Measurements from ENCODE around the gene MCTP1.

MCTP1 gene

DNA sequence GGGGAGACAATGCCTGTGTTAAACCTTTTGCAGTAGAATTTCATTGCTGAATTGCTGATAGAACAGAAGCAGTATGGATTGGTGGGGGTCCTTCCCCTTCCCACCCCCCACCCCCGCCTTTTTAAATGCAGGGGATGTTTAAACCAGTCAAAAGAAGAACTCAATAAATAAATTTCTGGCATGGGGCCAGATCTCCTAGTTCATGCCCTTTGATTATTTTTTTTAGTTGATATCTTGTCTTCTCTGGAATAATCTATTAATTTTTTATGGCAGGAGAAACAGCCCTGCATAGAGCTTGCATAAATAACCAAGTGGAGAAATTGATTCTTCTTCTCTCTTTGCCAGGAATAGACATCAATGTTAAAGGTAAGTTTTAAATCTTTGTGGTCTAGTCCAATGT, 593.6 kb downstream of the MCTP1 start:
- DNase-seq (ENCODE audit: insufficient read length, low spot score), result no peak

DNA sequence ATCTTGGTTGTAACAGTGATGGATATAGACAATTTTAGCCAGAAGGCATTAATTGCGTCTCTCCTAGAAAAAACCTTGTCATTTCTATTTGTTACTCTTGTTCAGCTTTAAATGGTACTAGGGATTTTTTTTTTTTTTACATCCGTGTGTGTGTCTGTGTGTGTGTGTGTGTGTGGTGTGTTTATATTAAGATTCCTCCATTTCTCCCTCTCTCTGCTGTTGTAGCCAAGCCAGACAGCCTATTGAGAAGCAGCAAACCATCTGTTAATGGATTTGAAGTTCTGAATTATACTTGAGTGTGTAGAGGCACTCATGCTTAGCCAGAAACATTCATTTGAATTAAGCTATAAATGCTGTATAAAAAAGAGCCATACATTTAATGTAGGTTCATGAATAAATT, 594.1 kb downstream of the MCTP1 start:
- FAIRE-seq (no peak), DNase-seq (ENCODE audit: insufficient read length, low spot score) (no peak)

More for the DNA sequence above, 593.6 kb downstream of the MCTP1 start:
- no peak for FAIRE-seq

DNA sequence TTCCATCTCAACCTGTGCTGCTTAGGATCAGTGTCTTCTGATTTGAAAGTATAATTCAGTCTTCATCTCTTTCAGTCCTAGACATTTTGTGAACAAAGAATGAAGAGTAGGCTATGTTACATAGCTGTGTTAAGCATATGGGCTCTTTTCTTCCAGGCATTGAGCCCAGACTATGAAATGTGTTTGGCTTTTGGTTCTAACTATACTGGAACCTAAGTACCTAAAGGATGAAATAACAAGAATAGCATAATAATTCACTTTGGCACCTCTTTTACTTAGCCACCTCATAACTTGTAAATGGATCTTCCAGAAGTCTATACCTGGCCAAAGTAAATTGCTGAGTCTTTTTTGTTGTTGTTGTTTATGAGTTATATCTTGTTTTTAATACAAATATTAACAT, 595.0 kb downstream of the MCTP1 start:
- DNase-seq (ENCODE audit: insufficient read length, low spot score), result no peak
- no peak for FAIRE-seq

DNA sequence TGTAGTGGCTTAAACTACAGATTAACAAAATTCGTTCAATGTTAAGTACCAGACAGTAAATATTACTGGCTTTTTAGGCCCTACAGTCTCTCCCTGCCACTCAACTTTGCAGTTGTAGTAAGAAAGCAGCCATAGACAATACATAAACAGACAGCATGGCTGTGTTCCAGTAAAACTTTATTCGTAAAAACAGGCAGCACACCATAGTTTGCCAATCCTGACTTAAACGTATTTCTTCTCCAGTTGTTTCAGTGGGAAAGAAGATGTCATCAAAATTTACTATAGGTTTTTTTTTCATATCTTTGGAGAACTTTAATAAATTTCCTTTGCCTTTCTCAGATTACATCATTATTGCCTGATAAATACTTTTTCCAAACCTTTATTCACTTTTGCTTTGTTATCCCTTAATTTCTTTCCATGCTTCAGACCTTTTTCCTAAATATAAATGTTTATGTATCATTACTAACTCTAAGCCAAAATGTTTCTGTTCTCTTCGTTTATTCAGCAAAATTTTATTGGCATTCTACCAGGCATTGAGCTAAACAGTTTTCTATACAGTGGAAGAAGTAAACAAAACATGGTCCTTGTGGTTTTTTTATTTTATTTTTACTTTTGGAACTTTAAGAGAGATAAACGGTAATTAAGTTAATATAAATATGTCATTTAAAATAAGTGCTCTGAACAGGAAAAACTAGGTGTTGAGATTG, 601.9 kb downstream of the MCTP1 start:
- FAIRE-seq (no peak), DNase-seq (ENCODE audit: insufficient read length, low spot score) (no peak)

DNA sequence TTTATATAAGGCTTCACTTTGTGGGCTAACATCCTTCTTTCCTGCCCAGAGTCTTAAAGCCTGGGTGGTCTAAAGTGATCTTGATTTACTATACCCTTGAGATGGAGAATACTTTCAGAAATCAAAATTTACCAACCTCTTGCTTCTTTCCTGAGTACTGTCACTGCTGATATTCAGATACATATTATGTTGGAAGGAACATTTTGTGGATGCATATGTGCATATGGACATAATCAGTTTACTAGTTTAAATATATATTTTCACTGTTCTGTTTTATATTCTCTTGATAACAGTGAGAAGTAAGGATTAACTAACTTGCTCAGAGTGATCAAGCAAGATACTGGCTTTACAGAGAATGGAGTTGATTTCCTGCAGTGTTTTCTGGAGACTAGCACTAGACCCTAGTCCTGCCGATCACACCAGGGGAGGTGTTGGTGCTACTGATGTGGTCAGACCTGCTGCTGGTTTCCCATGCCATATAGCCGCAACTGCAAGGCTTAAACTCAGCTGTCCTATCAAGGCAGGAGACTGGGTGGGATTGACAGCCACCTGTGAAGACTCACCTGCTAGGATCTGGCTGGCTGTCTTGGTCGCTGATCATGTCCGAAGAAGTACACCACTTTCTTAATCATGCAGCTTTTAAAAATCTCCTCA, 608.8 kb downstream of the MCTP1 start:
- FAIRE-seq (no peak), DNase-seq (ENCODE audit: insufficient read length, low spot score) (no peak)

DNA sequence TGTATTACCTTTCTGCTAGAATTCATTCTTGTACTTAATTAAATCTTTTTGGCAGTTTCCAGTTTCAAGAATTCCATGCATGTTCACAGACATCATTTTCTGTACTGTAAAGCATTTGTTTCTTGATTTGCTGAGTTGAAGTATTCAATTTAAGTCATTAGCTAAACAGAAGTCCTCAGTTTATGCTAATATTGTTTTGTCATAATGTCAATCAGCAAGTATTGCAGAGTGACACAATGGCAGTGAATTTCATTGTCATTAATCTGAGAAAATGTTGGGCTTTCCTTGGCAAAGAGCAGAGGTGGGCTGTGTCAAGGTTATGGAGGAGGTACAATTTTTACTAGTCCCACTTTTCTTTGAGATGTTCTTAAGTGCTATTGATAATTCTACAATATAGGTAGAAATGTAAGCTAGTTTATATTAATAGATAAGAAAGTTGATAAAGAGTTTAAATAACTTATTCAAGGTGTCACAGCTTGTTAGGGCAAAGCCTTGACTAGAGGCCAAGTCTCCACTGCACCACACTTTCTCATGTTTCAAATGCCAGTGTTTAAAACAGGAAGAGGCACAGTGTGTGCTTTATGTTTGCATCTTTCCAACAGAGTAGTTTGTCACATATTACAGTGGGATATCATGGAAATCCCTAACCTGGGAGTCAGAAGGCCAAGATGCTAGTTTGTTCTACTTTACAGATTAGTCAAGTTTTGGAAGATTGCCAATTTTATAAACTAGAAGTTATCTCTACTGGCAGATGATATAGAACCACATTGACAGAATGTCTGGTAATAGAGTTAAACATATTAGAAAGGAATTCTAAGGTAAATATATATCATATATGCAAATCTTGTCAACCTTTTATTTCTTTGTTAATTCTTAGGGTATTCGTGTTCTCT, 610.2 kb downstream of the MCTP1 start:
- FAIRE-seq (peak; percentile 40), DNase-seq (ENCODE audit: insufficient read length, low spot score) (no peak)

DNA sequence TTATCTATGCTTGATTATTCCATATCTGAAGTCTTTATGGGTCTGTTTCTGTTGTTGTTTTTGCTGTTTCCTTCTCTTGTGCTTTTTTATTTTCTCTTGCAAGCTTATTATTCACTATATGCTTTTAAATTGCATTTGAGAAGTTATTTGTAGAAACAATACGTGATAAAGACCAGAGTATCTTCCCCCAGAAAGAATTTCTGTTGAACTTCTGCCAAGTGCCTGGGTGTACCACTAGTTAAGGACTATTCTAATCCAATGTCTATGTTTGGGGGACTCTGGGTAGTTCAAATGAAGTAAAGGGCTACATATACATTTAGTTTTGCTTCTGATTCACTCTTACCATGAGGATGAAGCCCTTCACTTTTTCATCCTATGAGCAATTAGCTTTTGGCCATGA, 612.1 kb downstream of the MCTP1 start:
- no peak for FAIRE-seq

DNA sequence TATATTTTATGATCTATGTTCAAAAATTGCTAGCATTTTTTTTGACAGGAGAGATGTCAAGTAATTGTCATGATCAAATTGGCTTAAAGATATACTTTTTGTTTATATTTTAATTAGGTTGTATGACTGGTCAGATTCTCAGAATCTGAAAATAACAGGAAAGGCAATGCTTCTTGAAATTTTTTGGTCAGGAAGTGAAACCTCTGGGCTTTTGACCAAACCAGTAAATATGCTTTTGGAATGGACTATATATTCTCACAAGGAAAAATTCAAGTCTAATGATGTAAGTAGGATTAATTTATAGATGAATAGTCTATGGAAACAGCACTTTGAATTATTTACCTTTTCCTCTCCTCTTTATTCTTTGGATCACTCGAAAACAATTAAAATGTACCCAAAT, 614.2 kb downstream of the MCTP1 start:
- DNase-seq (ENCODE audit: insufficient read length, low spot score), result no peak
- no peak for FAIRE-seq

More for the DNA sequence above, 612.1 kb downstream of the MCTP1 start:
- no peak for DNase-seq (ENCODE audit: insufficient read length, low spot score)

DNA sequence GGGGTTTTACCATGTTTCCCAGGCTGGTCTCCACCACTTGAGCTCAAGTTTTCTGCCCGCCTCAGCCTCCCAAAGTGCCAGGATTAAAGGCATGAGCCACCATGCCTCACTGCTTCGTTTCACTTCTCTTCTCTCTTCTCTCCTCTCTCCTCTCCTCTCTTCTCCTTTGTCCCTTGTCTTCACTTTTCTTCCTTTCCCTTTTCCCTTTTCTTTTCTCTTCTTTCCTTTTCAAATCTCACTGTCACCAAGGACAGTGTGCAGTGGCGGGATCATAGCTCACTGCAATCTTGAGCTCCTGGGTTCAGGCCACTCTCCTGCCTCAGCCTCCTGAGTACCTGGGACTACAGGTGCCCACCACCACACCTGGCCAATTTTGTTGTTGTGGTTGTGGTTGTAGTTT, 617.0 kb downstream of the MCTP1 start:
- FAIRE-seq (no peak), DNase-seq (ENCODE audit: insufficient read length, low spot score) (no peak)

DNA sequence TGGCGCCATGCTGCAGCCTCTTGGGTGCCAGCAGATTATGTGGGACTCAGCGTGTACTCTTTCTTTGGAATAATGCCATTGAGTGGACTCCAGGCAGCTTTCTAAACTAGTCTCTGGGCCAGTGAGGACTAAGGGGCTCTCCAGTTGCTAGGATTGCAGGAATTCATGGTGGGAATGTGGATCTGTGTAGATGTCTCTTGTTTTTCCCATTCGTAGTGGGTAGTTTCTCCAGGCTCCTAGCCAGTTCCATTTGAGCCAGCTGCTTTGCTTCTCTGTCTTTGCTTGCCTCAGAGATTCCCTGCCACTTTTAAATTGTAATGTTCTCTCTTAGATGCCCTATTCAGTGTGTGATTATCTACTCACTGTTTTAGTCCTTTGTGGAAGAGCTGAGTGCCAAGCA, 623.8 kb downstream of the MCTP1 start:
- FAIRE-seq (no peak), DNase-seq (ENCODE audit: insufficient read length, low spot score) (no peak)

DNA sequence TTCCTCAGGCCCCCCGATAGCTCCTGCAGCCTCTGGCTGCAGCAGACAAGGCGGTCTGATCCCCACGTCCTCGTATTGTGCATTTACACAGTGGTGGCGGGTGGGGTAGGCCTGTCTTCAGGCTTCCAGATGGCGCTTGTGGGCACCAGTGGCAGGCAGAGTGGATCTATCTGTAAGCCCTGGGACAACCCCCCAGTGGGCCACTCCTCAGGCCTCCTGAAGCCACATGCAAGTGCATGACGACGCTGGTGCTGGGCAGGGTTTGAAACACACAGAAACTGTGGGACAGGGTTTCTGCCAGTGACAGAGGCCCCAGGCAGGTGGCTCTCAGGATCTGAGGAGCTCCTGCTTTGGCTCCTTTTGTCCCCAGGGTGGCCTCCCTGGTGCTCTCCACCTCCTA, 624.4 kb downstream of the MCTP1 start:
- FAIRE-seq (no peak), DNase-seq (ENCODE audit: insufficient read length, low spot score) (no peak)

DNA sequence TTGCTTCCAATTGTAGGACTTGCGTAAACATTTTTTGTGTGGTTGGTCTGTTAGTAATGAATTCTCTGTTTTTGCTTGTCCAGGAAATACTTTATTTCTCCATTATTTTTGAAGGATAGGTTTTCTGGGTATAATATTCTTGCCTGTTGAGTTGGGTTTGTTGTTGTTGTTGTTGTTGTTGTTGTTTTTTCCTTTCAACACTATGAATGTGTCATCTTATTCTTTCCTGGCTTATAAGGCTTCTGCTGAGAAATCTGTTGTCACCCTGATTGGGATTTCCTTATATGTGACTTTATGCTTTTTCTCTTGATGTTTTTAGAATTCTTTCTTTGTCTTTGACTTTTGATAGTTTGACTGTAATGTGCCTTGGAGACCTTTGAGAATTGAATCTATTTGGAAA, 626.6 kb downstream of the MCTP1 start:
- FAIRE-seq (no peak), DNase-seq (ENCODE audit: insufficient read length, low spot score) (no peak)

Measured in HTR-8/SVneo (cell line).